HFF-Myc (cell line): ENCODE measurements around the gene RNU1-4.
"Not testable (repeated sequence)": the region's sequence is repeated elsewhere in the genome, so short reads cannot be mapped to it uniquely, and the experiment has no call there.

ENCODE experiments used
- DNase-seq: peaks from one replicate; pipeline ENCODE4 v3.0.0-alpha.2; 2011; ENCODE audit warnings: low read depth; ENCODE audit errors: extremely low read depth
- H3K4me3 ChIP-seq: replicated peaks from 2 replicates; pipeline ENCODE4 v1.5.1; 2011; ENCODE audit warnings: low read depth, mild to moderate bottlenecking, control low read depth, low read length
- CTCF ChIP-seq: IDR thresholded peaks from 2 replicates; pipeline ENCODE4 v1.5.1; 2012; ENCODE audit warnings: mild to moderate bottlenecking, low read depth, low read length, control low read depth; ENCODE audit errors: missing control alignments

The RNU1-4 gene

GRCh38 chr1:16706302-16706701 lies 34.0 kb upstream of the RNU1-4 start:
- not testable (repeated sequence) for DNase-seq, H3K4me3 ChIP-seq

- DNase-seq, H3K4me3 ChIP-seq: not testable (repeated sequence)
Observed at GRCh38 chr1:16707130-16708093, 32.9 kb upstream of the RNU1-4 start.

DNA sequence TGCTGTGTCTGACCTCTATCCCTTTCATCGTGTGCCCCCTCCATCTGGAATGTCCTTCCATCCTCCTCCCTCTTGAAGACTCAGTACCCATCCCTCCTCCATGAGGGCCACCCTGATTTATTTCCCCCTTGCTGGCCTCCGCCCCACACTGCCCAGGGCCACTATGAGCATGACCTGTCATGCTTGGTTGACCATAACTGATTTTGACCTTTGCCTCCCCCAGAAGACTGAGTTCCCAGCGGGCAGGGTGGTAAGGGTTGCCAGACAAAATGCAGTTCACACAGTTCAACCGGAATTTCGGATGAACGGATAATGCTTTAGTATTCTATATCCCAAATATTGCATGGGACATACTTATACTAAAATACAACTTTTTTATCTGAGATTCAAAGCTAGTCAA lies 31.6 kb upstream of the RNU1-4 start:
- H3K4me3 ChIP-seq, DNase-seq: not testable (repeated sequence)

GRCh38 chr1:16709659-16710087 lies 30.6 kb upstream of the RNU1-4 start:
- H3K4me3 ChIP-seq, DNase-seq: not testable (repeated sequence)
- peak; percentile 34 for TF ChIP-seq CTCF

DNA sequence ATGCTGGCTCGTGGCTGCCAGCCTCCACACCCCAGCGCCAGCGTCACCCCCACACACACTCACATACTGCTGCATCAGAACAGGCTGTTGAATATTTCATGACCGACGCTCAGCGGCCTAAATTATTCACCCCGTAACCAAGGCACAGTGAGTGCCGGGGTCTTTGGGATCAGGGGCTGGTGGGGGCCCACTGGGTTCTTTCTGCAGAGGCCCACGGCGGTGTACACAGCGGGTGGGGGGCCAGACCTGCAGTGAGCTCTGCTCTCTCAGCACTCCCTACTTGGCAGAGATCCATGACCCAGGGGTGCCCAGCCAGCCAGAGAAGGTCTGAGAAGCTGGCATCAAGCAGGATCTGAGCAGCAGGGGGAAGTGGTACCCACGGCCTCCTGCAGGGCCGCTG lies 29.7 kb upstream of the RNU1-4 start:
- H3K4me3 ChIP-seq, DNase-seq: not testable (repeated sequence)

DNA sequence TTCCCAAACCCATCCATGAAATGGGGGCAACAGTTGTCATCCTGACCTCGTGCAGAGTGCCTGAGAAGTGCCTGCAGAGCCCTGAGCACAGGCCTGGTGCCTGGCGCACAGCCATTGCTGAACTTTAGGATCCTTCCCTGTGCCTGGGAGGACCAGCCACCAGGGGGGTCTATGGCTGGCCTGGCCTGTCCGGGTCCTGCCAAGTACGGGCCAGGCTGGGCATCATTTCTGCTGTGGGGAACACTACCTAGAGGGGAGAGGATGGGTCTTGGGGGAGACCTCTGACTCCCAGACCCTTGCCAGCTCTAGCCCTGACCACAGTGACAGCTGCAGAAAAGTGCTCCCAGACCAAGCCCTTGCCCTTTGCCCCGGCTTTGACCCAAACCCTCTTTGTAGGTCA lies 28.2 kb upstream of the RNU1-4 start:
- H3K4me3 ChIP-seq: not testable (repeated sequence)

GRCh38 chr1:16712582-16712981 lies 27.7 kb upstream of the RNU1-4 start:
- H3K4me3 ChIP-seq, DNase-seq: not testable (repeated sequence)

More for the DNA sequence above, 28.2 kb upstream of the RNU1-4 start:
- not testable (repeated sequence) for DNase-seq

- H3K4me3 ChIP-seq, DNase-seq: not testable (repeated sequence)
Observed at GRCh38 chr1:16712984-16713383, 27.3 kb upstream of the RNU1-4 start.

DNA sequence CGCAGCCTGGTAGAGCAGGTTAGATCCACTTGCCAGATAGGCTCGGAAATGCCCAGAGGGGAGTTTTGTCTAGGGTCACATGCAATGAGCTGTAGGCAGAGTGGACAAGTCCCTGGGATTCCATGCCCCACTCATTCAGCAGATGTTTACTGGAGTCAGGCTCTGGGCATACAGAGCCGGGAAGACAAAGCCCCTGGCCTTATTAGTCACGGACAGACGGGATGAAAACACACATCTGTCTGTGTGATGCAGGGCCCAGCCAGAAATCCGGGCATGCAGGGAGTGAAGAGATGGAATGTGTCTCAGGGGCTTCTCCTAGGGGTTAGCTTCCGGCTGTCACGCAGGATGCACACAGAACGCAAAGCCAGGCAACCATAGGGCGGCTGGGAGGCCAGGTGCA lies 26.8 kb upstream of the RNU1-4 start:
- not testable (repeated sequence) for H3K4me3 ChIP-seq, DNase-seq

DNA sequence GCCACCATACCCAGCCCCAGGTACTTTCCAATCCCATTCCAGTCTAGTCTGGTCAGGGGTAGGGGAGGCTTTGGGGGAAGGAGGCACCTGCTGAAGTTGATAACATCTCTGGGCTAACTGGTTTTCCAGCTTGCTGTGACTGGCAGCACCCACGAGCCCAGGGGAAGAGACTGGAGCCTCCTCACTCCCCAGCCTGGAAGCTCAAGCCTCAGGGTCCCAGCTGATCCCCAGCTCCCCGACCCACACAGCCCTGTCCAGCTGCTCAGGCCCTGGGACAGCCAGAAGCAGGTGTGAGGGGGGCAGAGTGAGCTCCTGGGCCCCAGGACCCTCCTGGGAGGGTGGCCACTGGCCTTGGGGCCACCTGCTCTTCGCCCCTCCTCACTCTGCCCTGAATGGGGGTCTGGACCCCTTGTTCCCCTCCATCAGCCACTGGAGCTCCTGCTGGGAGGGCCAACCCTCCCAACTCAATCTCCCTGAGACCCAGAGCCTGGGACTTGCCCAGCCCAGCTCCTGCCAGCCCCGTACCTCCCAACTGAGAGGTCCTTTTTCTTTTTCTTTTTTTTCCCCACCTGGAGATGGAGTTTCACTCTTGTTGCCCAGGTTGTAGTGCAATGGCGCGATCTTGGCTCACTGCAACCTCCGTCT lies 23.5 kb upstream of the RNU1-4 start:
- no peak overlapping the region for H3K4me3 ChIP-seq
- DNase-seq: no peak
- TF ChIP-seq CTCF: no peak

GRCh38 chr1:16717336-16718098 lies 22.8 kb upstream of the RNU1-4 start:
- TF ChIP-seq CTCF: no peak
- no peak for DNase-seq
- no peak overlapping the region for H3K4me3 ChIP-seq

DNA sequence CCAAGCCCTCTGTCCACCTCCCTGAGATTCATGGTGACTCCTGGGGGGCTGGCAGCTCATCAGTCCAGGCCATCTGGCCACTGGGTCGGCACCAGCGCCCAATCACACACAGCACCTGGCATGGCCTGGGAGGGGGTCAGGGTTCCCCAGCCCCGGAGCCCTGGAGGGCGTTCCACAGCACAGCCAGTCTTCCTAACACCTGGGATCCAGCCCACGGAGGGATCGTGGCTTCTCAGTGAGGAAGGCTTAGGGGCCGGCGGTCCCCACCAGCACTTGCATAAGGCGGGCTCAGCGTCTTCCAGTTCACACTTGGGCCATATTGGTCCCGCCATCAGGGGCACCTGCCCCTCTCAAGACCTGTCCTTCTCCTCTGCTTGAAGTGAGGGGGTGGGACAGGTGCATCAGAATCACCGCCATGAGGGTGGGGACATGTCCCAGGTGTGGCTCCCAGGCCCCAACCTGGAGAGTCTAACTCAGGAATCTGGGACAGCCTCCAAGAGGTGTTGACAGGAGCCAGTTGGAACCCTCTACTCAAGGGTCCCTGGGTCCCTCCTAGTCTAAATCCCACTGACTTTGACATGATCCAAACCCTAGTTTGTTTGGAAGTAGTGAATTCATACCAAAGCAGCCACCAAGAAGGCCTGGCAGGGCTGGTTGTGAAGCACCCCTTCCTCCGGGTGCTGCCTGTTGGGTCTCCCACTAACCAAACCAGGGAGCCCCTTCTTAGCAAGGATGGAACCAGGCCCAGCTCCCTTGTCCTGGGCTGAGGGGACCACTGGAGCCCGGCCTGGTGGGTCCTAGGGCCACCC lies 22.0 kb upstream of the RNU1-4 start:
- DNase-seq, H3K4me3 ChIP-seq: not testable (repeated sequence)
